HepG2 (cell line): Measurements from ENCODE around the gene CKAP2L.

Experiments used
- EZH2 ChIP-seq: conservative IDR thresholded peaks from 2 replicates; pipeline ENCODE4 v1.6.1; 2012; ENCODE audit warnings: mild to moderate bottlenecking, low read depth, low read length, moderate library complexity
- KAT7 ChIP-seq: IDR thresholded peaks from 2 replicates; pipeline ENCODE4 v1.6.1; 2018; ENCODE audit warnings: borderline replicate concordance, missing compliant biosample characterization
- KLF13 ChIP-seq: sonication (generic); formaldehyde crosslinking; IDR thresholded peaks from 2 replicates; pipeline ENCODE4 v1.4.0; 2020; ENCODE audit warnings: mild to moderate bottlenecking, missing genetic modification reagents
- TAF15 ChIP-seq: fragments of 200-400 bp; formaldehyde crosslinking; IDR thresholded peaks from one replicate; pipeline ENCODE4 v1.6.1; 2018; ENCODE audit warnings: mild to moderate bottlenecking, low read depth, low read length; ENCODE audit not compliant: poor library complexity, severe bottlenecking
- ZNF292 ChIP-seq: sonication (generic); formaldehyde crosslinking; IDR thresholded peaks from 2 replicates; pipeline ENCODE4 v1.8.1; 2022; ENCODE audit warnings: mild to moderate bottlenecking, low read depth, missing genetic modification reagents, borderline replicate concordance
- TF ChIP-seq, protein P1 (sequence below): sonication (generic); formaldehyde crosslinking; IDR thresholded peaks from 2 replicates; pipeline ENCODE4 v1.5.0; 2020; ENCODE audit warnings: missing genetic modification reagents, mild to moderate bottlenecking, borderline replicate concordance

DNA sequence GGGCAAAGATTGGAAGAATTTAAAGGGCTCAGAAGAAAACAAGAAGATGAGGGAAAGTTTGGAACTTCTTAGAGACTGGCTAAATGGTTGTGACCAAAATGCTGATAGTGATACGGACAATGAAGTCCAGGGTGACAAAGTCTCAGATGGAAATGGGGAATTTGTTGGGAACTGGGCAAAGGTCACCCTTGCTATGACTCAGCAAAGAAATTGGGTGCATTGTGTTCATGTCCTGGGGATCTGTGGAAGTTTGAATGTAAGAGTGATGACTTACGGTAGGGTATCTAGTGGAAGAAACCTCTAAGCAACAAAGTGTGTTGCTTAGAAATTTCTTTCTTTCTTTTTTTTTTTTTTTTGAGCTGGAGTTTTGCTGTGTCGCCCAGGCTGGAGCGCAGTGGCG is 25.9 kb upstream of the CKAP2L start:
- no peak for TF ChIP-seq EZH2
- TF ChIP-seq TAF15: no peak
- TF ChIP-seq, protein P1, sequence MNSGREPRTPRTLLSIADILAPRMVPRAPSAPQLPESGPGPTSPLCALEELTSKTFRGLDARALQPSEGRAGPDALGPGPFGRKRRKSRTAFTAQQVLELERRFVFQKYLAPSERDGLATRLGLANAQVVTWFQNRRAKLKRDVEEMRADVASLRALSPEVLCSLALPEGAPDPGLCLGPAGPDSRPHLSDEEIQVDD (CRISPR knock-in tag): no peak
- TF ChIP-seq KAT7 (CRISPR knock-in tag): no peak
- TF ChIP-seq ZNF292 (CRISPR knock-in tag): no peak
- no peak for TF ChIP-seq KLF13 (CRISPR knock-in tag)
